Activated T-helper 2 cell treated with anti-CD3 and anti-CD28 coated beads, Interferon-gamma antibody, Interleukin-2, Interleukin-4, amounts not matched to agents 10 μg/mL and 5 μg/mL and 100 μg/mL, durations not matched to agents 14 hours and 24 hours and 36 hours (primary cell): ENCODE data around the gene ASPHD1. TPM values are rescaled to one million over a fixed set of nuclear protein-coding genes. Genes with fewer than 3 reads are reported as not detected.
"Not testable (repeated sequence)": the region's sequence is repeated elsewhere in the genome, so short reads cannot be mapped to it uniquely, and the experiment has no call there.

Experiments
- DNase-seq: peaks from one replicate; pipeline ENCODE4 v3.0.0; 2021; ENCODE audit warnings: low spot score
- H3K27ac Mint-ChIP-seq: one replicate; pipeline ENCODE4 v1.8.0; 2021; ENCODE audit warnings: mixed read lengths
- H3K27me3 Mint-ChIP-seq: one replicate; pipeline ENCODE4 v1.8.0; 2021; ENCODE audit warnings: low read depth, mixed read lengths
- H3K36me3 Mint-ChIP-seq: one replicate; pipeline ENCODE4 v1.8.0; 2021; ENCODE audit warnings: low read depth, mixed read lengths
- H3K4me1 Mint-ChIP-seq: one replicate; pipeline ENCODE4 v1.8.0; 2021; ENCODE audit warnings: low read depth, mixed read lengths
- H3K4me3 Mint-ChIP-seq: one replicate; pipeline ENCODE4 v1.8.0; 2021; ENCODE audit warnings: low read depth, mild to moderate bottlenecking, moderate library complexity, mixed read lengths
- H3K9me3 Mint-ChIP-seq: one replicate; pipeline ENCODE4 v1.8.0; 2021; ENCODE audit warnings: mixed read lengths
- intact Hi-C: fragments of 100-400 bp; cut with micrococcal nuclease; formaldehyde crosslinking; loops from one replicate; pipeline ENCODE4 v1.15.1; 2023
- total RNA-seq: library from RNA; stranded (reverse); gene quantifications from 2 replicates; pipeline ENCODE4 v1.2.3, GENCODE V29; 2022

The ASPHD1 gene
- total RNA-seq, 1 donor from 2014 or later = 2.1 TPM

DNA sequence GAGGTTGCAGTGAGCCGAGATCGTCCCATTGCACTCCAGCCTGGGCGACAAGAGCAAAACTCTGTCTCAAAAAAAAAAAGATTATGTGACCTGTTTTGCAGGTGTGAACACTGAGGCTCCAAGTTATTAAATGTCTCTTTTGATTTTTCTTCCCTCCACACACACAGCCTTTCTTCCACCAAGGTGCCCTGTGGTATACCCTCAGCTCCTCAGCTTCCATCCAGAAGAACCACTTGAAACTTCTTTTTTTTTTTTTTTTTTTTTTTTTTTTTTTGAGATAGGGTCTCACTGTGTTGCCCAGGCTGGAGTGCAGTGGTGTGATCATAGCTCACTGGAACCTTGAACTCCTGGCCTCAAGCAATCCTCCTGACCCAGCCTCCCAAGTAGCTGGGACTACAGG is 10.9 kb upstream of the ASPHD1 start:
- H3K9me3 Mint-ChIP-seq, H3K27me3 Mint-ChIP-seq, DNase-seq, H3K36me3 Mint-ChIP-seq, H3K4me1 Mint-ChIP-seq, H3K27ac Mint-ChIP-seq, intact Hi-C loops, H3K4me3 Mint-ChIP-seq: not testable (repeated sequence)

DNA sequence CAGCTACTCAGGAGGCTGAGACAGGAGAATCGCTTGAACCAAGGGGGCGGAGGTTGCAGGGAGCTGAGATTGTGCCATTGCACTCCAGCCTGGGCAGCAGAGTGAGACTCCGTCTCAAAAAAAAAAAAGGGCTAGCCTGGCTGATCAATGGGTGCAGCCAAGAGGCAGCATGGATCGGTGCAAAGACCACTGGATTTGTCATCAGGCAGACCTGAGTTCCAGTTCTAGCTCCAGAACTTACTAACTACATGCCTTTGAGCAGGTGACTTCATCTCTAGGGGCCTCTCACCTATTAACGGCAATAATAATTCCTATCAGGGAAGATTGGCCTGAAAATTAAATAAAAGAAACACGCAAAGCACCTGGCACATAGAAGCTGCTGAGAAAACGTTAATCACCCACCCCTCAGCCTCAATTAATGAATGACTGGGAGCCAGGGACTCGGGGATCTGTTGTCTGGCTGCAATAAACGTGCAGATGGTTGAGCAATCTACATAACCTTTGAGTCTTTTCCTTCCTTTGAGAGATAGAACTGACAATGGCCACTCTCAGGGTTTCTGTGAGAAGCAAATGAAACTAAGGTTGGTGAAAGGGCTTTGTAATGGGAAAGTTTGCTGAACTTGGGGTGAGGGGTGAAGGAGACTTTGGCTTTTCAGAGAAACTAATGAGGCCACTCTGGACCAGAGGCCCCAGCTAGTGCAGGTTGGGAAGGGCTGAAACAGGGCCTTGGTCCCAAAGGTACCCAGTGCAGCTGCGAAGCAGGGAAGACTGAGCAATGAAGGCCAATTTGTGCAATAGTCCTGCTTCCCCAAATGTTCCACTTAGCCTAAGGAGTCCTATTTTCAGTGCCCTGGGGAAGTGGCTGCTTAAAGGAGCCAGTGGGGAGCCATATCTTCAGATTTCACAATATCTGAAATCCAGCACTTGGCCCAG is 8.5 kb upstream of the ASPHD1 start:
- no peaks in the 10 kb centered on the region for H3K9me3 Mint-ChIP-seq
- DNase-seq = no peak
- no peaks in the 10 kb centered on the region for H3K4me1 Mint-ChIP-seq
- intact Hi-C loops = no loop called here
- peaks cover 5% of the 10 kb centered on the region for H3K27me3 Mint-ChIP-seq
- no peaks in the 10 kb centered on the region for H3K36me3 Mint-ChIP-seq
- no peak overlapping the region for H3K27ac Mint-ChIP-seq
- no peak overlapping the region for H3K4me3 Mint-ChIP-seq

DNA sequence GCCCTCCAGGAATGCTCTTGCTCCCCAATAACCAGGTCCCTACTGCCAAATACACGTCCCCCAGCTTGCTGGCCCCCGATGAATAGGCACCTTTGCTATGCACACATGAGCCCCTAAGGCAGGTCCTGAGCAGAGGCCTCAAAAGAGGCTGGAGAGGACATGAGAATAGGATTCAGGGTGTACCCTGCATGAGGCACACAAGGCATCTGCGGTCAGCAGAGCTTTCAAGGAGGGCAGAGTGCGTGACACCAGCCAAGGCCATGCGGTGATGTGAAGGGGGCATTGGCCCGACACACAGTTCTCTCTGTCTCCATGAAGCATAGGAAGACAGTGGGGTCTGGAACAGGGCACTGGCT is 7.9 kb upstream of the ASPHD1 start:
- intact Hi-C loops = no loop called here
- Mint-ChIP-seq H3K4me3 (no peak overlapping the region), H3K27me3 (peaks cover 7% of the 10 kb centered on the region), H3K9me3 (no peaks in the 10 kb centered on the region), H3K27ac (no peak overlapping the region), H3K36me3 (no peaks in the 10 kb centered on the region), H3K4me1 (no peaks in the 10 kb centered on the region)
- no peak for DNase-seq

DNA sequence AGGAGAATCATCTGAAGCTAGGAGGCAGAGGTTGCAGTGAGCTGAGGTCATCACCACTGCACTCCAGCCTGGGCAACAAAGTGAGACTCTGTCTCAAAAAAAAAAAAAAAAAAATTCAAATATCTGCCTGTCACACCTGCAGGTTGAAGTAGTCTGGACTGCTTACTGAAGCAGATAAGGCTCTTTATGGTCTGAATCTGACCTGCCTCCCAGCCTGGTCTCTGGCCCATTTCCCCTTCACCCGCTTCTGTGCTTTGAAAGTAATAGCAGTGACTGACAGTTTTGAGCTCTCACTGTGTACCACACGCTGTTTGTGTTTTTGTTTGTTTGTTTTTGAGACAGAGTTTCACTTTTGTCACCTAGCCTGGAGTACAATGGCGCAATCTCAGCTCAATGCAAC is 6.7 kb upstream of the ASPHD1 start:
- Mint-ChIP-seq H3K36me3 (no peaks in the 10 kb centered on the region), H3K27me3 (peaks cover 19% of the 10 kb centered on the region), H3K4me3 (no peak overlapping the region), H3K9me3 (no peaks in the 10 kb centered on the region), H3K27ac (no peak overlapping the region), H3K4me1 (no peaks in the 10 kb centered on the region)
- intact Hi-C loops = no loop called here
- DNase-seq = no peak

DNA sequence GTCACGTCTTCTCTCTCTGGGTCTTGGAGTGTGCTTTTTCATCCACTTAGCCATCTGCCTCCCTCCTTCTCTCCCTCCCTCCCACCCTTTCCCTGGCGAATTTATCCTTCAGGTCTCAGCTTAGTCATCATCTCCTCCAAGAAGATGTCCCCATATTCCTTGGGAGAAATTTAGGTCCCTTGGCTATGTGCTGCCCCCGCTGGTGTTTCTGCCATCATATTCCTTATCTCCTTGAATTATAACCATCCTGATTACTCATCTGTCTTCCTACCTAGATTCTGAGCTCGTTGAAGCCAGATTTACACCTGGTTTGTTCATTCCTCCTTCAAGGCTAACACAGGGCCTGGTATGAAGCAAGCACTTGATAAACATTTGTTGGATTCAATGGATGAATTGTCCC is 5.9 kb upstream of the ASPHD1 start:
- intact Hi-C loops = no loop called here

DNA sequence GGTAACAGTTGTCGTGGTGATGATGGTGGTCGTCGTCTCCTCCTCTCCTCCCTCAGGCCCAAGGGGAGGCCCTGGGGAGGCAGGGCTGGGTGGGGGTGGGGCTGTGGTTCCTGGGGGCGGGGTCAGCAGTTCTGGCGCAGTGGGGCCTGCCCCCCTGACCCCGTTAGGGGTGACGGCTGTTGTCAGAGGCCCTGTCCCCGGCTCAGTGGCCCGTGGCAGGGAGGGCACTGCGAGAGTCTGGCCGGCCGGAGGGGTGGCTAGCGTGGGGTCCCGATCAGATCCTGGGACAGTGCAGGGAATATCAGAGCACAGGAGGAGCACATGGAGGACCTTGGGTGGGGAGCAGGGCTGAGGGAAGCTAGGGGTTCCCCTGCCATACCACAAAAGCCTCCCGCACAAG is 3.4 kb upstream of the ASPHD1 start:
- no peak overlapping the region for H3K27ac Mint-ChIP-seq
- no peak for DNase-seq
- H3K36me3 Mint-ChIP-seq = no peaks in the 10 kb centered on the region
- peaks cover 29% of the 10 kb centered on the region for H3K27me3 Mint-ChIP-seq
- intact Hi-C loops = no loop called here
- peaks cover 7% of the 10 kb centered on the region for H3K4me1 Mint-ChIP-seq
- H3K4me3 Mint-ChIP-seq = no peak overlapping the region
- no peaks in the 10 kb centered on the region for H3K9me3 Mint-ChIP-seq

More for the DNA sequence above, 5.9 kb upstream of the ASPHD1 start:
- no peak for DNase-seq
- peaks cover 25% of the 10 kb centered on the region for H3K27me3 Mint-ChIP-seq
- no peaks in the 10 kb centered on the region for H3K9me3 Mint-ChIP-seq
- no peak overlapping the region for H3K27ac Mint-ChIP-seq
- no peak overlapping the region for H3K4me3 Mint-ChIP-seq
- no peaks in the 10 kb centered on the region for H3K36me3 Mint-ChIP-seq
- H3K4me1 Mint-ChIP-seq = no peaks in the 10 kb centered on the region

DNA sequence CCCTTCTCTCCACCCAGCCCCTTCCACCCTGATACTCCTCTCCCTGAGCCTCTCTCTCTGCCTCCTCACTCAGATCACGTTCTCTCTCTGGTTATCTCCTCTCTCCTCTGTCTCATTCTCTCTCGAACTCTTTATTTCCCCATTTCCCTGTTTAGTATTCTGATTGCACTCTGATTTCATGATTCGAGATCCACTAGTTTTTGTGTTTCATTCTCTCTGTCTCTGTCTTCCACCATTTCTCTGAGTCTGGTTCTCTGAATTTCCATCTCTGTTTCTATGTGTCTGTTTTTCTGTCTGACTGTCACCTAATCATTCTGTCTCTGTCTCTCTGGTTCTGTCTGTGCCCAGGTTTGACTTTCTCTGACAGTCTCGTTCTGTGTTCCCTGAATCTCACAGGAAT is 3.0 kb upstream of the ASPHD1 start:
- peaks cover 7% of the 10 kb centered on the region for H3K4me1 Mint-ChIP-seq
- H3K9me3 Mint-ChIP-seq = no peaks in the 10 kb centered on the region
- H3K36me3 Mint-ChIP-seq = no peaks in the 10 kb centered on the region
- no peak overlapping the region for H3K4me3 Mint-ChIP-seq
- peaks cover 33% of the 10 kb centered on the region for H3K27me3 Mint-ChIP-seq
- intact Hi-C loops = no loop called here
- no peak overlapping the region for H3K27ac Mint-ChIP-seq
- no peak for DNase-seq

DNA sequence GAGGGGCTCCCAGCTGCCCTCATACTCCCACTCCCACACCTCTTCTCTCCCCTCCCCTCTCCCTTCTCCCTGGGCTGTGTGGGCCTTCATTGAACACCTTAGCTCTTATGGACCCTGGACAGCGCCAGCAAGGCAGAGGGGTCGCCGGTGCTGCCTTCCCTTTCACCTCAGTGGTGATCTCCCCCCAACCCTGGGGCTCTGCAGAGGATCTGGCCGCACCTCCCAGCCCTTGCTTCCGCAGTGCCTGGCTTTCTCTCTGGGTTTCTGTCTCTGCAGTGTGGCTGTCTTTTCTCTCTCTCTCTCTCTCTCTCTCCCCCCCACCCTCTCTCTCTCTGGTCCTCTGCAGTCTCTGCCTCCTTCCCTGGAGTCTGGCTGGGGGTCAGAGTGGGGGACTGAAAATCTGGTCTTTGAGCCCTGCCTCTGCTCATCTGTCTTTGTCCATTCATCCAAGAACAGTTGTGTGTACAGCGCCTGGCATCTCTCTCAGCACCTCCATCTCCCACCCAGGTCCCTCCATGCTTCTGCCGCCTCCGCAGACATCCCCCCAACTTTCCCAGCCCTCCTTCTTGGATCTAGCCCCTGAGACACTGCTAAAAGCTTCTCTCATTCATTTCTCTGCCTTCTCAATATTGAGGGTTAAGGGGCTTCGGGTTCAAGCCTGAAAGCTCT is 2.0 kb upstream of the ASPHD1 start:
- H3K4me3 Mint-ChIP-seq = peak overlapping the region; percentile 28
- H3K9me3 Mint-ChIP-seq = no peaks in the 10 kb centered on the region
- peaks cover 33% of the 10 kb centered on the region for H3K27me3 Mint-ChIP-seq
- DNase-seq = no peak
- H3K27ac Mint-ChIP-seq = no peak overlapping the region
- intact Hi-C loops = no loop called here
- no peaks in the 10 kb centered on the region for H3K36me3 Mint-ChIP-seq
- H3K4me1 Mint-ChIP-seq = peaks cover 7% of the 10 kb centered on the region

DNA sequence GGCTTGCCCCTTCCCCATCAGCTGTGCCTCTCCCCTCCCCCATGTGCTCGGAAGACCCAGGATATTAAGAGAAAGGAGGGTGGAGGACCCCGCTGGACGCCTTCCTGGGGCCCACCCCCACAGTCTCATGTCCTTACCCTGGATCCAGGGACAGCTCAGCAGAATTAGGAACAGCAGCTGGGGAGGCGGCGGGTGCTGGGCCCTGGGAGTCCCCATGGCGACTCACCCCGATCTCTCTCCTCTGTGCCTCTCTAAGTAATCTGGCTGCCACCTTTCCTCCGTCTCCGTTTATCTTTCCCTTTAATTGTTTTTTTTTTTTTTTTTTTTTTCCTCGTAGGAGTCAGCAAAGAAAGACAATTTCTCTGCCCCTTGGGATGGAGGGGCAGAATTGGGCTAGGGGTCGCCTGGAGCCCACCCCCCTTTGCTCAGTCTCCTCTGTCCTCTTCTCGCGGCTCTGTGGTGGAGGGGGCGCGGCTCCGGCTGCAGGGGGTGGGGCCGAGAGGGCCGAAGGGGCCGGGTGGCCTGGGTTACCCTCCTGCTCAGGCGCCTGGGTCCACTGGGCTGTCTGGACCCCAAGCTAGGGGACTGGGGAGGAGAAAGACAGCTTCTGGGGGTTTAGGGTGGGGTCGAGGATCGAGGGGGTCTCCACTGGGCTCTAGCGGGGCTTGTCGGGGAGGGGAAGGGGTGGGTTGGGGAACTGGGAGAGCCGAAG is 1.3 kb upstream of the ASPHD1 start:
- intact Hi-C loops = no loop called here
- Mint-ChIP-seq H3K4me1 (peaks cover 11% of the 10 kb centered on the region), H3K4me3 (peak overlapping the region; percentile 28), H3K36me3 (no peaks in the 10 kb centered on the region), H3K27ac (no peak overlapping the region), H3K9me3 (no peaks in the 10 kb centered on the region), H3K27me3 (peaks cover 33% of the 10 kb centered on the region)
- no peak for DNase-seq

DNA sequence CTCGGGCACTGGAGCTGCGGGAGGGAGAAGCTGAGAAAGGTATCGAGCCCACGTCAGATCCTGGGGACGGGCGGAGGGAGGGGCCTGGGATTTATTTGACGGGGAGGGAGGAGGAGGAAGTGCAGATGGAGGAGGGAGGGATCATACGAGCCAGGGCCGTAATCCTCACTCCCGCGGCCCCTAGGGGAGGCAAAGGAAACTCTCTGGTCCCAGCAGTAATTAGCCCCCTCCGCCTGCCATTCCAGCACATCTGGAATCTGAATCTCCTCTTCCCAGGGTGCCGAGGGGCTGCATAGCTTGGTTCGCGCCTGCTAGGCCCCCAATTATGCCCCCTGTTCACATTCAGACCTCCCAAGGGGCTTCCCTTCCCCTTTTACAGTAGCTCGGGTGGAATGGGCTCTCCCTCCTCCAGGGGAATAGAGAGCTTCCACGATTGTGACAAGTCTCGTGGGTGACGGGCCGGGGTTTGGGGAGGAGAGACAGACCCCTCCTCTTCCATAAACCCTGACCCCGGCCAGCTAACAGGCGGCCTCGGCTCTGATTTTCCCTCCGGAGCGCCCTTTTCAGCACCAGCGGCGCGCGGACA is 679 bp upstream of the ASPHD1 start, which contains the start of gene SEZ6L2:
TSS of gene SEZ6L2 (minus strand) at position 35 of the 586 bp plus-strand sequence. CDS start 531 bp downstream, outside the sequence.
- Mint-ChIP-seq H3K9me3 (no peaks in the 10 kb centered on the region), H3K27ac (peak within 1 kb of the TSS; percentile 49)
- no peak for DNase-seq

DNA sequence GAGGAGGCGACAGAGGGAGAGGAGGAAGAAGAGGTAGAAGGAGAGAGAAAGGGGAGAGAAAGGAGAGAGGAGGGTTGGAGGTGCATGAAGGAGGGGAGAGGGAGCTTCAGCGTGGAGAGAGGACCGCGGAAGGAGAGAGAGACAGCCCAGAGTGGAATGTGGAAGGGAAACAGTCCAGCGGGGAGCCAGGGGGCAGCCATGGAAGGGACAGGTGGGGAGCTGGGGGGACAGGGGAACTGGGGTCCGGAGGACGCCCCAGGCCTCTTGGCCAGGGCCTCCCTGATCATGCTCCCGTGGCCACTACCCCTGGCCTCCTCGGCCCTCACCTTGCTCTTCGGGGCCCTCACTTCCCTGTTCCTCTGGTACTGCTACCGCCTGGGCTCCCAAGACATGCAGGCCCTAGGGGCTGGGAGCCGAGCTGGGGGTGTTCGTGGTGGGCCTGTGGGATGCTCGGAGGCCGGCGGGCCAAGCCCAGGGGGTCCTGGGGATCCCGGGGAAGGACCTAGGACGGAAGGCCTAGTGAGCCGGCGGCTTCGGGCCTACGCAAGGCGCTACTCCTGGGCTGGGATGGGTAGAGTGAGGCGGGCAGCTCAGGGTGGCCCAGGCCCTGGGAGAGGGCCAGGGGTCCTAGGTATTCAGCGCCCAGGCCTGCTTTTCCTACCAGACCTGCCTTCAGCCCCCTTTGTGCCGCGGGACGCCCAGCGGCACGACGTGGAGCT is 759 bp downstream of the ASPHD1 start:
- Mint-ChIP-seq H3K4me3 (peak overlapping the region; percentile 81), H3K27me3 (peaks cover 33% of the 10 kb centered on the region), H3K9me3 (no peaks in the 10 kb centered on the region), H3K27ac (no peak overlapping the region), H3K4me1 (peaks cover 11% of the 10 kb centered on the region), H3K36me3 (no peaks in the 10 kb centered on the region)
- intact Hi-C loops = no loop called here
- no peak for DNase-seq

More for the DNA sequence above, 679 bp upstream of the ASPHD1 start, which contains the start of gene SEZ6L2:
- Mint-ChIP-seq H3K36me3 (no peaks in the 10 kb centered on the region), H3K27me3 (peaks cover 33% of the 10 kb centered on the region), H3K4me1 (peaks cover 11% of the 10 kb centered on the region), H3K4me3 (peak within 1 kb of the TSS; percentile 81)
- intact Hi-C loops = no loop called here

DNA sequence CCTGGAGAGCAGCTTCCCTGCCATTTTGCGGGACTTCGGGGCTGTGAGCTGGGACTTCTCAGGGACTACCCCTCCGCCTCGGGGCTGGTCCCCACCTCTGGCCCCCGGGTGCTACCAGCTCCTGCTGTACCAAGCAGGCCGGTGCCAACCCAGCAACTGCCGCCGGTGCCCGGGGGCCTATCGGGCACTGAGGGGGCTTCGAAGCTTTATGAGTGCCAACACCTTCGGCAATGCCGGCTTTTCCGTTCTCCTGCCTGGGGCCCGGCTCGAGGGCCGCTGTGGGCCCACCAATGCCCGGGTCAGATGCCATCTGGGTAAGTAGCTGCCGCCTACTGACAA is 1.3 kb downstream of the ASPHD1 start:
- Mint-ChIP-seq H3K27ac (no peak overlapping the region), H3K9me3 (no peaks in the 10 kb centered on the region), H3K36me3 (peaks cover 3% of the 10 kb centered on the region), H3K4me3 (peak overlapping the region; percentile 45), H3K27me3 (peaks cover 31% of the 10 kb centered on the region), H3K4me1 (peaks cover 11% of the 10 kb centered on the region)
- no peak for DNase-seq
- intact Hi-C loops = no loop called here
